MM.1S (cell line): ENCODE measurements around the gene PRKG1.

Source experiments
- DNase-seq: peaks from one replicate; pipeline ENCODE4 v3.0.0-alpha.2; 2015
- H2AFZ ChIP-seq: fragments of 300-600 bp; sonication (generic); 2 replicates; pipeline ENCODE4 v1.6.0; 2016; ENCODE audit warnings: antibody characterized with exemption, low read length
- H3F3A ChIP-seq: fragments of 300-600 bp; sonication (generic); 2 replicates; pipeline ENCODE4 v1.6.1; 2016; ENCODE audit warnings: mild to moderate bottlenecking, antibody characterized with exemption, low read length, moderate library complexity, mixed read lengths; ENCODE audit not compliant: insufficient read depth
- H3K27ac ChIP-seq: fragments of 300-600 bp; sonication (generic); 2 replicates; pipeline ENCODE4 v1.5.1; 2016; ENCODE audit warnings: mild to moderate bottlenecking, low read length
- H3K27me3 ChIP-seq: fragments of 300-600 bp; sonication (generic); replicated peaks from 2 replicates; pipeline ENCODE4 v1.6.0; 2016; ENCODE audit warnings: low read length; ENCODE audit not compliant: insufficient read depth
- H3K36me3 ChIP-seq: fragments of 300-600 bp; sonication (generic); replicated peaks from 2 replicates; pipeline ENCODE4 v1.6.1; 2016; ENCODE audit warnings: mild to moderate bottlenecking, low read length, mixed read lengths; ENCODE audit not compliant: insufficient read depth
- H3K4me1 ChIP-seq: fragments of 300-600 bp; sonication (generic); 2 replicates; pipeline ENCODE4 v1.6.1; 2016; ENCODE audit warnings: low read length, mixed read lengths
- H3K4me2 ChIP-seq: fragments of 300-600 bp; sonication (generic); 2 replicates; pipeline ENCODE4 v1.6.0; 2016; ENCODE audit warnings: low read depth, low read length
- H3K4me3 ChIP-seq: fragments of 300-600 bp; sonication (generic); 2 replicates; pipeline ENCODE4 v1.5.1; 2016; ENCODE audit warnings: low read length, mixed read lengths
- H3K79me2 ChIP-seq: fragments of 300-600 bp; sonication (generic); 2 replicates; pipeline ENCODE4 v1.6.1; 2016; ENCODE audit warnings: mixed run types, low read length, mixed read lengths
- H3K9ac ChIP-seq: fragments of 300-600 bp; sonication (generic); 2 replicates; pipeline ENCODE4 v1.6.1; 2016; ENCODE audit warnings: low read length, mixed read lengths
- H3K9me2 ChIP-seq: fragments of 300-600 bp; sonication (generic); replicated peaks from 2 replicates; pipeline ENCODE4 v1.6.1; 2016; ENCODE audit warnings: mild to moderate bottlenecking, low read length, mixed read lengths; ENCODE audit not compliant: insufficient read depth
- H3K9me3 ChIP-seq: fragments of 300-600 bp; sonication (generic); replicated peaks from 2 replicates; pipeline ENCODE4 v1.6.1; 2016; ENCODE audit warnings: mild to moderate bottlenecking, low read length, mixed read lengths; ENCODE audit not compliant: insufficient read depth
- H4K20me1 ChIP-seq: fragments of 300-600 bp; sonication (generic); 2 replicates; pipeline ENCODE4 v1.6.1; 2016; ENCODE audit warnings: mild to moderate bottlenecking, low read length, moderate library complexity, mixed read lengths; ENCODE audit not compliant: insufficient read depth
- EZH2 ChIP-seq: fragments of 300-600 bp; sonication (generic); optimal IDR thresholded peaks from 2 replicates; pipeline ENCODE3; 2017; ENCODE audit warnings: low read depth, mild to moderate bottlenecking, antibody characterized with exemption, low read length, mixed read lengths
- EZH2phosphoT487 ChIP-seq: fragments of 300-600 bp; sonication (generic); IDR thresholded peaks from 2 replicates; pipeline ENCODE4 v1.6.1; 2018; ENCODE audit warnings: antibody characterized with exemption, low read length
- TF ChIP-seq, protein P1 (sequence below): fragments of 300-600 bp; sonication (generic); IDR thresholded peaks from 2 replicates; pipeline ENCODE4 v1.5.1; 2016; ENCODE audit warnings: antibody characterized with exemption, low read length, mixed read lengths

PRKG1 gene

GRCh38 chr10:51106311-51106945 lies 32.1 kb downstream of the PRKG1 start:
- Histone ChIP-seq H3K27ac (no peak overlapping the region), H3K4me2 (no peak overlapping the region), H3K4me3 (no peak overlapping the region), H4K20me1 (no peaks in the 10 kb centered on the region), H3K79me2 (no peaks in the 10 kb centered on the region), H3K27me3 (no peaks in the 10 kb centered on the region), H3K9me2 (no peaks in the 10 kb centered on the region), H3K9ac (no peak overlapping the region), H2AFZ (no peak overlapping the region), H3K9me3 (no peaks in the 10 kb centered on the region), H3K4me1 (no peaks in the 10 kb centered on the region), H3F3A (no peaks in the 10 kb centered on the region), H3K36me3 (no peaks in the 10 kb centered on the region)
- TF ChIP-seq EZH2 (no peak), EZH2phosphoT487 (no peak)
- TF ChIP-seq, protein P1, sequence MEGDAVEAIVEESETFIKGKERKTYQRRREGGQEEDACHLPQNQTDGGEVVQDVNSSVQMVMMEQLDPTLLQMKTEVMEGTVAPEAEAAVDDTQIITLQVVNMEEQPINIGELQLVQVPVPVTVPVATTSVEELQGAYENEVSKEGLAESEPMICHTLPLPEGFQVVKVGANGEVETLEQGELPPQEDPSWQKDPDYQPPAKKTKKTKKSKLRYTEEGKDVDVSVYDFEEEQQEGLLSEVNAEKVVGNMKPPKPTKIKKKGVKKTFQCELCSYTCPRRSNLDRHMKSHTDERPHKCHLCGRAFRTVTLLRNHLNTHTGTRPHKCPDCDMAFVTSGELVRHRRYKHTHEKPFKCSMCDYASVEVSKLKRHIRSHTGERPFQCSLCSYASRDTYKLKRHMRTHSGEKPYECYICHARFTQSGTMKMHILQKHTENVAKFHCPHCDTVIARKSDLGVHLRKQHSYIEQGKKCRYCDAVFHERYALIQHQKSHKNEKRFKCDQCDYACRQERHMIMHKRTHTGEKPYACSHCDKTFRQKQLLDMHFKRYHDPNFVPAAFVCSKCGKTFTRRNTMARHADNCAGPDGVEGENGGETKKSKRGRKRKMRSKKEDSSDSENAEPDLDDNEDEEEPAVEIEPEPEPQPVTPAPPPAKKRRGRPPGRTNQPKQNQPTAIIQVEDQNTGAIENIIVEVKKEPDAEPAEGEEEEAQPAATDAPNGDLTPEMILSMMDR: no peak
- DNase-seq: no peak

DNA sequence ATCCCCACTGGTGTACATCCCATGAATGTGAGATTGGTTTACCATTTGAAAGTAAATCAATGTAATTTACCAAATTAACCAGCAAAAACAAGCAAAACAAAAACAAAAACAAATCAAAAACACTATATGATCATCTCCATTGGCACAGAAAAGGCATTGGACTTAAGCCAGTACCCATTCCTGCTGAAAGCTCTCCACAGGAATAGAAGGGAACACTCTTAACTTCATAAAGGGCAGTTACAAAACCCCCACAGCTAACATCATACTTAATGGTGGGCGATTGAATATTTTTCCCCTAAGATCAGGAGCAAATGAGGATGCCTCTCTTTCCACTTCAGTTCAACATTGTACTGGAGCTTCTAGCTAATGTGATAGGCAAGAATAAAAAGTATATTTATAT lies 34.1 kb downstream of the PRKG1 start:
- Histone ChIP-seq H3K36me3 (no peaks in the 10 kb centered on the region), H3K4me1 (no peaks in the 10 kb centered on the region), H4K20me1 (no peaks in the 10 kb centered on the region), H3K79me2 (no peaks in the 10 kb centered on the region), H3K27me3 (no peaks in the 10 kb centered on the region), H3K4me3 (no peak overlapping the region), H3K27ac (no peak overlapping the region), H3K9ac (no peak overlapping the region), H2AFZ (no peak overlapping the region), H3F3A (no peaks in the 10 kb centered on the region), H3K9me3 (no peaks in the 10 kb centered on the region), H3K9me2 (no peaks in the 10 kb centered on the region), H3K4me2 (no peak overlapping the region)
- DNase-seq: no peak
- no peak for TF ChIP-seq EZH2phosphoT487
- no peak for TF ChIP-seq EZH2
- TF ChIP-seq, protein P1: no peak

DNA sequence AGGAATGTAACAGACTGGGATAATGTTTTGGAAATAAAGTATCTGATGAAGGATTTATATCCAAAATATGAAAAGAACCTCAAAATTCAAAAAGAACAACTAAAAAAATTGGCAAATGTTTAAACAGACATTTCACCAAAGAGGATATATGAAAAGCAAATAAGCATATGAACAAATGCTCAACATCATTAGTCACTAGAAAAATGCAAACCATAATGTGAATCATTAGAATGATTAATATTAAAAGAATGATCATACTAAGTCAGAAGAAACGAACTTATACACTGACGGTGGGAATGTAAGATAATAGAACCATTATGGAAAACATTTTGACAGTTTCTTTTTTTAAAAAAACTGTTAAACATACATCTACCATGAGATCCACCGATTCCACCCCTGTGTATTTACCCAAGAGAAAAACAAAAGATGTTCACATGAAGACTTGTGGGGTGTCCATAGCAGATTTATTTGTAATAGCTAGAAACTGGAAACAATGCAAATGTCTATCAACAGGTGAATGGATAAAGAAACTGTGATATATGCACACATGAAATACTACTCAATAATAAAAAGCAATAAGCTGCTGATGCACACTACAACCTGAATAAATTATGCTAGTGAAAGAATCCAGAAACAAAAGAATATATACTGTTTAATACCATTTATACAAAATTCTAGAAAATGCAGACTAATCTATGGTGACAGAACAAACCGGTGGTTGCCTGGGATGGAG lies 35.7 kb downstream of the PRKG1 start:
- Histone ChIP-seq H3K4me3 (no peak overlapping the region), H3K4me2 (no peak overlapping the region)
- no peak for DNase-seq

More for the DNA sequence above, 35.7 kb downstream of the PRKG1 start:
- TF ChIP-seq EZH2phosphoT487: no peak
- TF ChIP-seq, protein P1: no peak
- TF ChIP-seq EZH2: no peak
- H3K36me3 ChIP-seq: no peaks in the 10 kb centered on the region
- no peaks in the 10 kb centered on the region for H3K9me3 ChIP-seq
- H3K27ac ChIP-seq: no peak overlapping the region
- no peaks in the 10 kb centered on the region for H3K4me1 ChIP-seq
- H3K9ac ChIP-seq: no peak overlapping the region
- H3K79me2 ChIP-seq: no peaks in the 10 kb centered on the region
- no peaks in the 10 kb centered on the region for H4K20me1 ChIP-seq
- H3K9me2 ChIP-seq: no peaks in the 10 kb centered on the region
- H2AFZ ChIP-seq: no peak overlapping the region
- H3F3A ChIP-seq: no peaks in the 10 kb centered on the region
- H3K27me3 ChIP-seq: no peaks in the 10 kb centered on the region
